Liver (tissue), 9 donors: ENCODE data around the gene CPLANE2. TPM values are rescaled to one million over a fixed set of nuclear protein-coding genes. Genes with fewer than 3 reads are reported as not detected.
A peak's percentile ranks its signal among the peaks of the same experiment; 100 is the strongest.

ENCODE experiments used
- DNase-seq: peaks from one replicate; pipeline ENCODE4 v3.0.0-alpha.2; 2017; ENCODE audit warnings: low spot score
- H3K27ac ChIP-seq, 2 donors: one replicate each; pipeline ENCODE4 v1.7.0; 2013; ENCODE audit warnings: inconsistent platforms in 2 of 2, low read length in 2 of 2, control low read depth in 1 of 2, low read depth in 1 of 2, mild to moderate bottlenecking in 1 of 2
- H3K27me3 ChIP-seq, 4 donors: one replicate each; pipeline versions ENCODE4 v1.6.1 to v1.7.0; 2013; ENCODE audit warnings: low read length in 3 of 4, inconsistent platforms in 1 of 4, mild to moderate bottlenecking in 1 of 4, moderate library complexity in 1 of 4; ENCODE audit not compliant: control insufficient read depth in 4 of 4, insufficient read depth in 4 of 4
- H3K36me3 ChIP-seq, 4 donors: one replicate each; pipeline versions ENCODE4 v1.6.1 to v1.7.0; 2013; ENCODE audit warnings: low read length in 3 of 4, mild to moderate bottlenecking in 3 of 4, low read depth in 1 of 4, moderate library complexity in 1 of 4; ENCODE audit not compliant: control insufficient read depth in 4 of 4, insufficient read depth in 3 of 4
- H3K4me1 ChIP-seq, 4 donors: one replicate each; pipeline versions ENCODE4 v1.6.1 to v1.7.0; 2013; ENCODE audit warnings: low read length in 3 of 4, mild to moderate bottlenecking in 3 of 4, moderate library complexity in 1 of 4; ENCODE audit not compliant: control insufficient read depth in 4 of 4, insufficient read depth in 4 of 4
- H3K4me3 ChIP-seq, 3 donors: one replicate each; pipeline versions ENCODE4 v1.6.1 to v1.7.0; 2013; ENCODE audit warnings: low read length in 3 of 3, control low read depth in 1 of 3, low read depth in 1 of 3, mild to moderate bottlenecking in 1 of 3
- H3K9ac ChIP-seq, 2 donors: one replicate each; pipeline ENCODE4 v1.7.0; 2013; ENCODE audit warnings: low read length in 2 of 2, mild to moderate bottlenecking in 2 of 2, moderate library complexity in 2 of 2, control low read depth in 1 of 2, low read depth in 1 of 2
- H3K9me3 ChIP-seq, 4 donors: one replicate each; pipeline versions ENCODE4 v1.6.1 to v1.7.0; 2013; ENCODE audit warnings: low read length in 3 of 4; ENCODE audit not compliant: control insufficient read depth in 4 of 4
- FOXA2 ChIP-seq: IDR thresholded peaks from 2 replicates; pipeline ENCODE4 v1.6.1; 2016; ENCODE audit warnings: antibody characterized with exemption
- GABPA ChIP-seq, 2 donors: IDR thresholded peaks in 1 of 2; conservative IDR thresholded peaks in 1 of 2; 2 replicates each; pipeline ENCODE4 v1.6.1; 2016; ENCODE audit warnings: antibody characterized with exemption in 2 of 2, mild to moderate bottlenecking in 1 of 2, moderate library complexity in 1 of 2
- HNF4A ChIP-seq, 2 donors: conservative IDR thresholded peaks; 2 replicates each; pipeline ENCODE4 v1.6.1; 2016; ENCODE audit warnings: antibody characterized with exemption in 2 of 2, mild to moderate bottlenecking in 2 of 2
- HNF4G ChIP-seq: IDR thresholded peaks from 2 replicates; pipeline ENCODE4 v1.6.1; 2016; ENCODE audit warnings: antibody characterized with exemption
- JUND ChIP-seq, 2 donors: IDR thresholded peaks; 2 replicates each; pipeline ENCODE4 v1.6.1; 2016; ENCODE audit warnings: antibody characterized with exemption in 2 of 2
- NR2F2 ChIP-seq: IDR thresholded peaks from 2 replicates; pipeline ENCODE4 v1.6.1; 2016; ENCODE audit warnings: antibody characterized with exemption
- RAD21 ChIP-seq, 2 donors: IDR thresholded peaks; 2 replicates each; pipeline ENCODE4 v1.6.1; 2016; ENCODE audit warnings: antibody characterized with exemption in 2 of 2, mild to moderate bottlenecking in 2 of 2
- REST ChIP-seq: IDR thresholded peaks from 2 replicates; pipeline ENCODE4 v1.6.1; 2016; ENCODE audit warnings: antibody characterized with exemption, mild to moderate bottlenecking
- SP1 ChIP-seq: IDR thresholded peaks from 2 replicates; pipeline ENCODE4 v1.6.1; 2018; ENCODE audit warnings: antibody characterized with exemption, mild to moderate bottlenecking
- TAF1 ChIP-seq: conservative IDR thresholded peaks from 2 replicates; pipeline ENCODE4 v1.6.1; 2016; ENCODE audit warnings: antibody characterized with exemption, mild to moderate bottlenecking
- YY1 ChIP-seq: IDR thresholded peaks from 2 replicates; pipeline ENCODE4 v1.6.1; 2016; ENCODE audit warnings: antibody characterized with exemption, mild to moderate bottlenecking
- WGBS: extraction: QIAGEN DNeasy Blood & Tissue Kit; methylation state at CpG from one replicate; pipeline ENCODE4 v1.1.7; 2013; 5-methylcytosine and 5-hydroxymethylcytosine counted together
- polyA plus RNA-seq, 2 donors: library from polyadenylated mRNA; stranded (reverse) in 1 of 2; unstranded in 1 of 2; fragments of 200-250 nt in 1 of 2; fragments of >200 nt in 1 of 2; fragmentation: Nextera tagmentation in 1 of 2; extraction: Ambion mirVana in 1 of 2; gene quantifications; one replicate each; pipeline versions ENCODE4 v1.2.1 to v1.2.3, GENCODE V29; 2013 to 2015
- total RNA-seq, 2 donors: library from RNA; depleted of rRNA; stranded (reverse); fragments of >200 nt; gene quantifications; one replicate each; pipeline ENCODE4 v1.2.3, GENCODE V29; 2014
- TF ChIP-seq, protein P1 (sequence below): IDR thresholded peaks from 2 replicates; pipeline ENCODE4 v1.6.1; 2016; ENCODE audit warnings: antibody characterized with exemption
- TF ChIP-seq, protein P2 (sequence below): fragments of 150-350 bp; IDR thresholded peaks from 2 replicates; pipeline ENCODE4 v1.5.1; 2017; ENCODE audit warnings: improper control_type of control experiment, low read depth, low read length; ENCODE audit not compliant: missing input control
- TF ChIP-seq, protein P3 (sequence below): IDR thresholded peaks from 2 replicates; pipeline ENCODE4 v1.6.1; 2016; ENCODE audit warnings: antibody characterized with exemption
- donor health status: healthy.
- donor health status: healthy.
- donor health status: healthy.
- donor health status: healthy.
- donor health status: healthy.

The CPLANE2 gene, protein sequence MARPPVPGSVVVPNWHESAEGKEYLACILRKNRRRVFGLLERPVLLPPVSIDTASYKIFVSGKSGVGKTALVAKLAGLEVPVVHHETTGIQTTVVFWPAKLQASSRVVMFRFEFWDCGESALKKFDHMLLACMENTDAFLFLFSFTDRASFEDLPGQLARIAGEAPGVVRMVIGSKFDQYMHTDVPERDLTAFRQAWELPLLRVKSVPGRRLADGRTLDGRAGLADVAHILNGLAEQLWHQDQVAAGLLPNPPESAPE
- total RNA-seq (1 to 10 TPM; 2.5 to 2.7 TPM), polyA plus RNA-seq (1 to 10 TPM in 1 of 2 donors, under 1 TPM in 1; 0.96 to 2.4 TPM)

GRCh38 chr1:16236511-16237342, at the start of gene CPLANE2:
TSS of gene CPLANE2 (minus strand) at chr1:16237183. CDS start at chr1:16236742, 441 bp downstream.
- Histone ChIP-seq H3K4me3 (peak within 1 kb of the TSS; percentile 44 to 74 (median 65)), H3K9ac (peak within 1 kb of the TSS; percentile 76 to 79), H3K27ac (peak within 1 kb of the TSS; percentile 52 to 57), H3K36me3 (no peaks in the 10 kb centered on the region), H3K9me3 (no peaks in the 10 kb centered on the region), H3K4me1 (peaks cover 1 to 14% (median 10%) of the 10 kb centered on the region in 4 donors), H3K27me3 (no peaks in the 10 kb centered on the region)
- TF ChIP-seq HNF4A (conservative IDR thresholded peaks at IDR 0.05) (no peak), TAF1 (no peak), NR2F2 (no peak), GABPA (IDR thresholded peaks at IDR 0.05 in 1 of 2, conservative IDR thresholded peaks at IDR 0.05 in 1 of 2) (peak in 1 of 2 donors; percentile 78), RAD21 (IDR thresholded peaks at IDR 0.05) (peak in 1 of 2 donors; percentile 16), YY1 (peak; percentile 32)
- TF ChIP-seq, protein P1, sequence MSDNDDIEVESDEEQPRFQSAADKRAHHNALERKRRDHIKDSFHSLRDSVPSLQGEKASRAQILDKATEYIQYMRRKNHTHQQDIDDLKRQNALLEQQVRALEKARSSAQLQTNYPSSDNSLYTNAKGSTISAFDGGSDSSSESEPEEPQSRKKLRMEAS = no peak
- peak; percentile 96 for DNase-seq
- under 1% methylated on average over 57 of the region's 57 CpGs for WGBS

GRCh38 chr1:16286122-16286521, 49.1 kb upstream of the CPLANE2 start:
- H3K36me3 ChIP-seq = peaks cover 2 to 7% (median 4%) of the 10 kb centered on the region in 4 donors
- no peak for DNase-seq
- no peaks in the 10 kb centered on the region for H3K27me3 ChIP-seq
- H3K4me3 ChIP-seq = no peak overlapping the region
- no peaks in the 10 kb centered on the region for H3K4me1 ChIP-seq
- WGBS = 96% methylated on average over 4 of the region's 4 CpGs
- TF ChIP-seq HNF4G = no peak
- no peak for TF ChIP-seq GABPA (IDR thresholded peaks at IDR 0.05 in 1 of 2, conservative IDR thresholded peaks at IDR 0.05 in 1 of 2)
- TF ChIP-seq SP1 = no peak
- TF ChIP-seq REST = no peak
- TF ChIP-seq NR2F2 = no peak
- no peak for TF ChIP-seq JUND (IDR thresholded peaks at IDR 0.05)
- TF ChIP-seq TAF1 = no peak
- TF ChIP-seq, protein P1 = no peak
- TF ChIP-seq, protein P2, sequence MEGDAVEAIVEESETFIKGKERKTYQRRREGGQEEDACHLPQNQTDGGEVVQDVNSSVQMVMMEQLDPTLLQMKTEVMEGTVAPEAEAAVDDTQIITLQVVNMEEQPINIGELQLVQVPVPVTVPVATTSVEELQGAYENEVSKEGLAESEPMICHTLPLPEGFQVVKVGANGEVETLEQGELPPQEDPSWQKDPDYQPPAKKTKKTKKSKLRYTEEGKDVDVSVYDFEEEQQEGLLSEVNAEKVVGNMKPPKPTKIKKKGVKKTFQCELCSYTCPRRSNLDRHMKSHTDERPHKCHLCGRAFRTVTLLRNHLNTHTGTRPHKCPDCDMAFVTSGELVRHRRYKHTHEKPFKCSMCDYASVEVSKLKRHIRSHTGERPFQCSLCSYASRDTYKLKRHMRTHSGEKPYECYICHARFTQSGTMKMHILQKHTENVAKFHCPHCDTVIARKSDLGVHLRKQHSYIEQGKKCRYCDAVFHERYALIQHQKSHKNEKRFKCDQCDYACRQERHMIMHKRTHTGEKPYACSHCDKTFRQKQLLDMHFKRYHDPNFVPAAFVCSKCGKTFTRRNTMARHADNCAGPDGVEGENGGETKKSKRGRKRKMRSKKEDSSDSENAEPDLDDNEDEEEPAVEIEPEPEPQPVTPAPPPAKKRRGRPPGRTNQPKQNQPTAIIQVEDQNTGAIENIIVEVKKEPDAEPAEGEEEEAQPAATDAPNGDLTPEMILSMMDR = no peak
- TF ChIP-seq, protein P3, sequence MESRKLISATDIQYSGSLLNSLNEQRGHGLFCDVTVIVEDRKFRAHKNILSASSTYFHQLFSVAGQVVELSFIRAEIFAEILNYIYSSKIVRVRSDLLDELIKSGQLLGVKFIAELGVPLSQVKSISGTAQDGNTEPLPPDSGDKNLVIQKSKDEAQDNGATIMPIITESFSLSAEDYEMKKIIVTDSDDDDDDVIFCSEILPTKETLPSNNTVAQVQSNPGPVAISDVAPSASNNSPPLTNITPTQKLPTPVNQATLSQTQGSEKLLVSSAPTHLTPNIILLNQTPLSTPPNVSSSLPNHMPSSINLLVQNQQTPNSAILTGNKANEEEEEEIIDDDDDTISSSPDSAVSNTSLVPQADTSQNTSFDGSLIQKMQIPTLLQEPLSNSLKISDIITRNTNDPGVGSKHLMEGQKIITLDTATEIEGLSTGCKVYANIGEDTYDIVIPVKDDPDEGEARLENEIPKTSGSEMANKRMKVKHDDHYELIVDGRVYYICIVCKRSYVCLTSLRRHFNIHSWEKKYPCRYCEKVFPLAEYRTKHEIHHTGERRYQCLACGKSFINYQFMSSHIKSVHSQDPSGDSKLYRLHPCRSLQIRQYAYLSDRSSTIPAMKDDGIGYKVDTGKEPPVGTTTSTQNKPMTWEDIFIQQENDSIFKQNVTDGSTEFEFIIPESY = no peak
- no peak for TF ChIP-seq FOXA2
- TF ChIP-seq YY1 = no peak
- no peaks in the 10 kb centered on the region for H3K9me3 ChIP-seq
- no peak overlapping the region for H3K9ac ChIP-seq
- H3K27ac ChIP-seq = no peak overlapping the region
